Panc1 (cell line): ENCODE measurements around the gene THTPA. TPM values are rescaled to one million over a fixed set of nuclear protein-coding genes. Genes with fewer than 3 reads are reported as not detected.
A peak's percentile ranks its signal among the peaks of the same experiment; 100 is the strongest.

Source experiments
- ATAC-seq: fragments of 200-7000 bp; cut with Tn5 transposase; 2 replicates; pipeline ENCODE4 v1.9.1; 2020; ENCODE audit warnings: mild to moderate bottlenecking, moderate library complexity
- BruUV-seq: library from RNA; stranded (reverse); fragments of 400-500 nt; replicated peaks from 2 replicates; lab custom pipeline; 2021; lab: Mats Ljungman, UMichigan
- CTCF ChIA-PET: fragments of 300-600 bp; sonication (Branson Sonifier 250); formaldehyde crosslinking; loops from one replicate; lab custom pipeline; 2022; ENCODE audit warnings: antibody characterized with exemption; lab: Charles Lee
- POLR2A ChIA-PET: fragments of 300-600 bp; sonication (Branson Sonifier 250); formaldehyde crosslinking; loops from one replicate; lab custom pipeline; 2022; ENCODE audit warnings: antibody characterized with exemption; lab: Charles Lee
- DNase-seq: peaks from one replicate; pipeline ENCODE4 v3.0.0-alpha.2; 2010; ENCODE audit warnings: low read depth, low spot score
- H3K27ac ChIP-seq: 2 replicates; pipeline ENCODE4 v1.5.1; 2011; ENCODE audit warnings: mild to moderate bottlenecking, low read length, inconsistent platforms
- H3K27me3 ChIP-seq: fragments of 200-500 bp; sonication (Bioruptor generic); 2 replicates; pipeline ENCODE4 v1.6.0; 2014; ENCODE audit warnings: low read length, inconsistent platforms; ENCODE audit not compliant: control insufficient read depth, insufficient read depth
- H3K36me3 ChIP-seq: fragments of 200-500 bp; sonication (Bioruptor generic); 2 replicates; pipeline ENCODE4 v1.5.1; 2014; ENCODE audit warnings: inconsistent platforms, mild to moderate bottlenecking, low read length, moderate library complexity; ENCODE audit not compliant: control insufficient read depth, insufficient read depth
- H3K4me1 ChIP-seq: 2 replicates; pipeline ENCODE4 v1.5.1; 2011; ENCODE audit warnings: inconsistent platforms, mild to moderate bottlenecking, low read length, moderate library complexity; ENCODE audit not compliant: control insufficient read depth, insufficient read depth
- H3K4me3 ChIP-seq, 2 experiments: 2 replicates each; pipeline ENCODE4 v1.5.1; 2011 to 2012; ENCODE audit warnings: low read depth in 2 of 2, low read length in 2 of 2, mild to moderate bottlenecking in 2 of 2, inconsistent platforms in 1 of 2, moderate library complexity in 1 of 2
- H3K9me3 ChIP-seq: fragments of 200-500 bp; sonication (Bioruptor generic); 2 replicates; pipeline ENCODE4 v1.5.1; 2014; ENCODE audit warnings: low read depth, mild to moderate bottlenecking, inconsistent platforms, low read length, moderate library complexity; ENCODE audit not compliant: control insufficient read depth, insufficient read depth
- CTCF ChIP-seq: fragments of 450-650 bp; IDR thresholded peaks from 2 replicates; pipeline ENCODE4 v1.5.1; 2017; ENCODE audit warnings: mild to moderate bottlenecking
- POLR2AphosphoS5 ChIP-seq: IDR thresholded peaks from 2 replicates; pipeline ENCODE4 v1.6.1; 2012; ENCODE audit warnings: mild to moderate bottlenecking, low read depth, low read length, moderate library complexity
- REST ChIP-seq, 2 experiments: IDR thresholded peaks; 2 replicates each; pipeline ENCODE4 v1.6.1; 2011 to 2012; ENCODE audit warnings: low read depth in 2 of 2, control low read depth in 1 of 2, low read length in 1 of 2, mild to moderate bottlenecking in 1 of 2, moderate library complexity in 1 of 2; ENCODE audit not compliant: insufficient read depth in 1 of 2
- SIN3A ChIP-seq: IDR thresholded peaks from 2 replicates; pipeline ENCODE4 v1.6.1; 2012; ENCODE audit warnings: low read depth, mild to moderate bottlenecking, low read length, moderate library complexity, borderline replicate concordance; ENCODE audit not compliant: insufficient read depth
- TCF7L2 ChIP-seq: IDR thresholded peaks from 2 replicates; pipeline ENCODE4 v1.6.1; 2011; ENCODE audit warnings: mild to moderate bottlenecking, low read depth, low read length, inconsistent platforms
- in situ Hi-C: cut with HindIII; loops from 2 replicates; pipeline ENCODE4 v1.10.0; 2016; ENCODE audit warnings: low sequenced_read_pairs, low pct_unique_long_range_greater_than_20kb
- intact Hi-C: fragments of 100-400 bp; cut with micrococcal nuclease; formaldehyde crosslinking; loops from one replicate; pipeline ENCODE4 v1.10.0; 2022; ENCODE audit not compliant: unreplicated experiment
- total RNA-seq: library from RNA; stranded (reverse); gene quantifications from one replicate; pipeline ENCODE4 v1.2.1, GENCODE V29; 2021; ENCODE audit not compliant: unreplicated experiment

The THTPA gene
- total RNA-seq, 1 experiment from 2014 or later, result 13.3 TPM

DNA sequence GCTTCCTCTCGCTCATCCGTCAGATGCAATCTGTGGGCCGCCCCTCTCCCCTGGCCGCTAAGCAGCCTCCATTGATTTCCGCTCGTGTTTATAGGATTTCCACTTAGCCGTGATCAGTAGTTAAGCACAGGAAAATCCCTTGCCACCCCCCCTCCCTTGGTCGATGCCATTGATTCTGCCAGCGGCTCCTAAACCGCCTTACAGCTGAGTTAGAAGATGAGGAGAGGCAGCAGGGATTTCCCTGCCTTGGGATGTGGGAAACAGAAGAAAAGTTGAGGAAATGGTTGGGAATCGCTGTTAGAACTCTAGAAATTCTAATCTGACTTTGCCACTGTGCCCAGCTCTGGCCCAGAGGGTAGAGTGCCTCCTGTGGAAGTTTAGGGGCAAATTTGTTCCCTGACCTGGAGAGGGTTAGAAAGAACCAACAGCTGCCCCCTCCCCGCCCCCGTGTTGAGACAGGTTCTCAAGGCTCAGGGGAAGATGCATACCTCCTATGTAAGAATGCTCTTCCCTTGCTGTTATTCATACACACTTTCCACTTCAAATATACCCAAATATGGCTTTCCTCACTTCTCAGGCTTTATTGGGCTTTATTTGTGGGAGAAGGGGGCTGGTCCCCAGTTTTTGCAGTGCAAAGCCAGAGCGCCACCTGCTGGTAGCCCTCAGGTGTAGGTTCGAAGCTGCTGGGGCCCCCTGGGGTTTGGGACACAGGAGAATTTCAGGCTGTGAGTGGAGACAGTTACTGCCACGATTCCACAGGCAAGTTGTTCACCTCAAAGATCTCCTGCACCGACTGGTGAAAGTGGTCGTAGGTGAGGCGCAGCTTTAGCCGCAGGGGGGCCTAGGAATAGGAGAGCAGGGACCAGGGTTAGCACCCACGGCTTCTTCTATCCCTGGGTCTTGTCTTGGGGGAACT is 3.2 kb downstream of the THTPA start:
- Histone ChIP-seq H3K36me3 (peaks cover 5% of the 10 kb centered on the region; the same call in 1 of the 2 replicates), H3K9me3 (no peaks in the 10 kb centered on the region), H3K27me3 (no peaks in the 10 kb centered on the region), H3K27ac (no peak overlapping the region), H3K4me1 (no peaks in the 10 kb centered on the region), H3K4me3 (no peak overlapping the region)
- POLR2A ChIA-PET, result interaction anchor here (1.0 kb wide), 1 partner anchor 218 kb away, joined by 3 read pairs; no protein-coding TSS in a partner anchor
- in situ Hi-C loops, result no loop called here
- intact Hi-C loops, result loop anchor here (2.0 to 10.0 kb wide), 2 partner anchors 80 to 234 kb away; partner anchors contain the start of gene PABPN1
- TF ChIP-seq SIN3A, result no peak
- peak; percentile 93 for TF ChIP-seq CTCF
- CTCF ChIA-PET, result interaction anchor here (0.8 to 2.4 kb wide), 3 partner anchors 10 to 81 kb away, joined by 3 to 13 read pairs (median 3); no protein-coding TSS in a partner anchor
- ATAC-seq (no peak), DNase-seq (no peak)
- no TSS peak for BruUV-seq

DNA sequence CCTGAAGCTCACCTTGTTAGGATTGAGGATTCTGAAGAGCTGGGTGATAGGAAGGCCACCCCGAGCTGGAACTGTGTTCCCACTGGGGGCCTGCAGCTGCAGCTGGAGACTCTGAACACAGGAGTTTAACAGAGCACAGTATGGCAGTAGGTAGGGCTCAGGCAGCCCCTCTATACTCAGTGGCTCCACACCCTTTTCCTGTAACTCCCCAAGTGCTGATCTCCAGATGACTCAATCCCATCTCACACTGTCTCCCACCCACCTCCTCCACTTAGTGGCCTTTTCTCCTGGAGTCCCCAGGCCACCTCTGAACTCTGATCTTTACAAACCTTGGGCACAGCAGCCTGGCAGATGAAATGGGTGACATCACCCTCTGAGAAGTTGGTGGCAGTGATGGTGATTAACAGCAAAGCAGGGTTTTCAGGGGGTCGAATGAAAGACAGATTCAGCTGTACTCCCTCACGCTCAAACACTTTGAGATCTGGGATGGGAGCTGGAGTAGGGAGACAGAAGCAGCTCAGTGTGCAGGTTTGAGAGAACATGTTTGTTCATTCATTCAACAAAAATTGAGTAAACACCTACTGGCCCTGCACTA is 4.0 kb downstream of the THTPA start:
- intact Hi-C loops, result loop anchor here (2.0 to 10.0 kb wide), 2 partner anchors 81 to 235 kb away; partner anchors contain the start of gene PABPN1
- in situ Hi-C loops, result no loop called here
- Histone ChIP-seq H3K36me3 (peaks cover 5% of the 10 kb centered on the region; the same call in 1 of the 2 replicates), H3K9me3 (no peaks in the 10 kb centered on the region), H3K4me1 (no peaks in the 10 kb centered on the region), H3K27ac (no peak overlapping the region), H3K27me3 (no peaks in the 10 kb centered on the region), H3K4me3 (no peak overlapping the region)
- ChIA-PET POLR2A (interaction anchor here (1.0 kb wide), 1 partner anchor 217 kb away, joined by 3 read pairs; no protein-coding TSS in a partner anchor), CTCF (interaction anchor here (0.8 to 2.4 kb wide), 3 partner anchors 11 to 81 kb away, joined by 3 to 13 read pairs (median 3); no protein-coding TSS in a partner anchor)
- no TSS peak for BruUV-seq
- TF ChIP-seq SIN3A (no peak), CTCF (no peak), REST (IDR thresholded peaks at IDR 0.05; ENCODE audit: insufficient read depth in 1 of 2, low read depth in 2 of 2, low read length in 1 of 2) (no peak), TCF7L2 (no peak), POLR2AphosphoS5 (no peak)
- DNase-seq (no peak), ATAC-seq (no peak)
